Measurements from ENCODE around the gene CLNK.

DNA sequence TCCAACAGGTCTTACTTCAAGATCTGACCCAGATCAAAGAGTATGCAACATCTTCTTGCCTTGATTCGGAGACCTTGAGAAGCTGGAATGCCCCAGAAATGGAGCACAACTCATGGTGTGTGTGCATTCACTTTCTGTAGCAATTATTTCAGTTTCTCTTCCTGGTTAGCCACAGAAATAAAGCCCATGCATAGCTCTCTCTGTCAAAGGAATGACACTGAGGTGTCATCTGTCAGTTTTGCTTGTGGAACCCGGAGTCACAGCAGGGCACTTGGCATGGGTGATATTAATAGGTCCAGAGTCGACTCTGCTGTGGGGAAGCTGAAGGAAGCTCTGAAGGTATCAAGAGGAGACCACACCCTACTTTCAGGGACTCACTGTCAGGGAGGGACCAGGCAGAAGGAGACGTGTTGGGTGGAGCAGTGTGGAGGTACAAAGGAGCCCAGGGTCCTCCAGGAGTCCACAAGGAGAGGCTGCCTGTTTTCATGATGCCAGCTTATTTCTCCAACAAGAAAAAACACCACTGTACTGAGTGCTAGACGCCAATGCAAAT, 10.7 kb downstream of the CLNK start:
- TF ChIP-seq, protein P1, sequence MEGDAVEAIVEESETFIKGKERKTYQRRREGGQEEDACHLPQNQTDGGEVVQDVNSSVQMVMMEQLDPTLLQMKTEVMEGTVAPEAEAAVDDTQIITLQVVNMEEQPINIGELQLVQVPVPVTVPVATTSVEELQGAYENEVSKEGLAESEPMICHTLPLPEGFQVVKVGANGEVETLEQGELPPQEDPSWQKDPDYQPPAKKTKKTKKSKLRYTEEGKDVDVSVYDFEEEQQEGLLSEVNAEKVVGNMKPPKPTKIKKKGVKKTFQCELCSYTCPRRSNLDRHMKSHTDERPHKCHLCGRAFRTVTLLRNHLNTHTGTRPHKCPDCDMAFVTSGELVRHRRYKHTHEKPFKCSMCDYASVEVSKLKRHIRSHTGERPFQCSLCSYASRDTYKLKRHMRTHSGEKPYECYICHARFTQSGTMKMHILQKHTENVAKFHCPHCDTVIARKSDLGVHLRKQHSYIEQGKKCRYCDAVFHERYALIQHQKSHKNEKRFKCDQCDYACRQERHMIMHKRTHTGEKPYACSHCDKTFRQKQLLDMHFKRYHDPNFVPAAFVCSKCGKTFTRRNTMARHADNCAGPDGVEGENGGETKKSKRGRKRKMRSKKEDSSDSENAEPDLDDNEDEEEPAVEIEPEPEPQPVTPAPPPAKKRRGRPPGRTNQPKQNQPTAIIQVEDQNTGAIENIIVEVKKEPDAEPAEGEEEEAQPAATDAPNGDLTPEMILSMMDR (IDR thresholded peaks at IDR 0.05) = no peak
- TF ChIP-seq POLR2A (IDR thresholded peaks at IDR 0.05) = no peak
